Measurements from ENCODE around the gene PRICKLE4.
"Not testable (repeated sequence)": the region's sequence is repeated elsewhere in the genome, so short reads cannot be mapped to it uniquely, and the experiment has no call there.

The PRICKLE4 gene

GRCh38 chr6:41757271-41757670 lies 23.3 kb upstream of the PRICKLE4 start:
- no peak overlapping the region for H3K4me3 ChIP-seq (ENCODE audit: low read depth, low read length)
- TF ChIP-seq CTCF (IDR thresholded peaks at IDR 0.05; ENCODE audit: low read depth, low read length, missing control alignments) = no peak
- no peak for DNase-seq (ENCODE audit: low read depth)

GRCh38 chr6:41757931-41758640 lies 22.5 kb upstream of the PRICKLE4 start:
- no peak overlapping the region for H3K4me3 ChIP-seq (ENCODE audit: low read depth, low read length)
- no peak for DNase-seq (ENCODE audit: low read depth)
- no peak for TF ChIP-seq CTCF (IDR thresholded peaks at IDR 0.05; ENCODE audit: low read depth, low read length, missing control alignments)

- no peak for TF ChIP-seq CTCF (IDR thresholded peaks at IDR 0.05; ENCODE audit: low read depth, low read length, missing control alignments)
- DNase-seq (ENCODE audit: low read depth) = no peak
- H3K4me3 ChIP-seq (ENCODE audit: low read depth, low read length) = no peak overlapping the region
Measured at GRCh38 chr6:41758641-41759035, 21.9 kb upstream of the PRICKLE4 start.

- no peak for DNase-seq (ENCODE audit: low read depth)
- TF ChIP-seq CTCF (IDR thresholded peaks at IDR 0.05; ENCODE audit: low read depth, low read length, missing control alignments) = no peak
- no peak overlapping the region for H3K4me3 ChIP-seq (ENCODE audit: low read depth, low read length)
Measured at GRCh38 chr6:41759106-41759904, 21.3 kb upstream of the PRICKLE4 start.

- no peak for DNase-seq (ENCODE audit: low read depth)
- no peak overlapping the region for H3K4me3 ChIP-seq (ENCODE audit: low read depth, low read length)
- no peak for TF ChIP-seq CTCF (IDR thresholded peaks at IDR 0.05; ENCODE audit: low read depth, low read length, missing control alignments)
Measured at GRCh38 chr6:41759905-41760579, 20.5 kb upstream of the PRICKLE4 start.

GRCh38 chr6:41763470-41763869 lies 17.1 kb upstream of the PRICKLE4 start:
- no peak for DNase-seq (ENCODE audit: low read depth)
- H3K4me3 ChIP-seq (ENCODE audit: low read depth, low read length) = no peak overlapping the region
- no peak for TF ChIP-seq CTCF (IDR thresholded peaks at IDR 0.05; ENCODE audit: low read depth, low read length, missing control alignments)

GRCh38 chr6:41766043-41766664 lies 14.4 kb upstream of the PRICKLE4 start:
- H3K4me3 ChIP-seq (ENCODE audit: low read depth, low read length); DNase-seq (ENCODE audit: low read depth): not testable (repeated sequence)
